Spleen (tissue), 7 donors: ENCODE data around the gene HCFC1R1.

Experiments
- POLR2A ChIP-seq, 3 donors: fragments of 450-650 bp; IDR thresholded peaks; one replicate each; pipeline ENCODE4 v1.5.1; 2017; ENCODE audit warnings: antibody characterized with exemption in 3 of 3, mild to moderate bottlenecking in 1 of 3
- POLR2AphosphoS5 ChIP-seq, 3 donors: sonication (generic); formaldehyde crosslinking; IDR thresholded peaks; one replicate each; pipeline ENCODE4 v1.5.1; 2017; ENCODE audit warnings: antibody characterized with exemption in 3 of 3
- TF ChIP-seq, protein P1 (sequence below), 11 experiments: fragments of 200-600 bp in 7 of 11; fragments of 450-650 bp in 4 of 11; sonication (generic) in 4 of 11; IDR thresholded peaks in 8 of 11; conservative IDR thresholded peaks in 3 of 11; 1 replicate in 7 of 11; 2 replicates in 4 of 11; pipeline versions ENCODE4 v1.4.0 to v1.8.0; 2016 to 2021; ENCODE audit warnings: antibody characterized with exemption in 11 of 11, inconsistent platforms in 4 of 11, mild to moderate bottlenecking in 1 of 11
- donor health status: DM: no; HTN: no; CAD: no; lungs with moderate emphysema.
- donor health status: DM: no; HTN: no; CAD: no.
- donor health status: DM: no; HTN: no; CAD: no.

GRCh38 chr16:2986623-2987188, 37.0 kb downstream of the HCFC1R1 start:
- TF ChIP-seq, protein P1, sequence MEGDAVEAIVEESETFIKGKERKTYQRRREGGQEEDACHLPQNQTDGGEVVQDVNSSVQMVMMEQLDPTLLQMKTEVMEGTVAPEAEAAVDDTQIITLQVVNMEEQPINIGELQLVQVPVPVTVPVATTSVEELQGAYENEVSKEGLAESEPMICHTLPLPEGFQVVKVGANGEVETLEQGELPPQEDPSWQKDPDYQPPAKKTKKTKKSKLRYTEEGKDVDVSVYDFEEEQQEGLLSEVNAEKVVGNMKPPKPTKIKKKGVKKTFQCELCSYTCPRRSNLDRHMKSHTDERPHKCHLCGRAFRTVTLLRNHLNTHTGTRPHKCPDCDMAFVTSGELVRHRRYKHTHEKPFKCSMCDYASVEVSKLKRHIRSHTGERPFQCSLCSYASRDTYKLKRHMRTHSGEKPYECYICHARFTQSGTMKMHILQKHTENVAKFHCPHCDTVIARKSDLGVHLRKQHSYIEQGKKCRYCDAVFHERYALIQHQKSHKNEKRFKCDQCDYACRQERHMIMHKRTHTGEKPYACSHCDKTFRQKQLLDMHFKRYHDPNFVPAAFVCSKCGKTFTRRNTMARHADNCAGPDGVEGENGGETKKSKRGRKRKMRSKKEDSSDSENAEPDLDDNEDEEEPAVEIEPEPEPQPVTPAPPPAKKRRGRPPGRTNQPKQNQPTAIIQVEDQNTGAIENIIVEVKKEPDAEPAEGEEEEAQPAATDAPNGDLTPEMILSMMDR (IDR thresholded peaks at IDR 0.05 in 8 of 11, conservative IDR thresholded peaks at IDR 0.05 in 3 of 11): no peak
- TF ChIP-seq POLR2A (IDR thresholded peaks at IDR 0.05): no peak
- TF ChIP-seq POLR2AphosphoS5 (IDR thresholded peaks at IDR 0.05): no peak
